BLaER1 treated with 17β-estradiol and CSF1 and Interleukin-3, amounts not matched to agents 10 nM and 100 nM (cell line): Measurements from ENCODE around the gene TRAIP.

ENCODE experiments used
- H3K27ac ChIP-seq, 11 experiments: shearing (Covaris generic); formaldehyde crosslinking; 2 replicates each; pipeline ENCODE4 v1.8.1; 2022
- H3K27me3 ChIP-seq, 11 experiments: shearing (Covaris generic); formaldehyde crosslinking; 2 replicates each; pipeline ENCODE4 v1.8.1; 2022
- H3K36me3 ChIP-seq, 11 experiments: shearing (Covaris generic); formaldehyde crosslinking; 2 replicates each; pipeline ENCODE4 v1.8.1; 2022
- H3K4me1 ChIP-seq, 10 experiments: shearing (Covaris generic); formaldehyde crosslinking; 2 replicates each; pipeline ENCODE4 v1.8.1; 2022
- H3K4me2 ChIP-seq, 11 experiments: shearing (Covaris generic); formaldehyde crosslinking; 2 replicates each; pipeline ENCODE4 v1.8.1; 2022
- H3K4me3 ChIP-seq, 10 experiments: shearing (Covaris generic); formaldehyde crosslinking; 2 replicates each; pipeline ENCODE4 v1.8.1; 2022
- H3K9ac ChIP-seq, 11 experiments: shearing (Covaris generic); formaldehyde crosslinking; 2 replicates each; pipeline ENCODE4 v1.8.1; 2022
- H3K9me3 ChIP-seq, 11 experiments: shearing (Covaris generic); formaldehyde crosslinking; replicated peaks in 1 of 11; 2 replicates each; pipeline ENCODE4 v1.8.1; 2022
- H4K20me1 ChIP-seq, 11 experiments: shearing (Covaris generic); formaldehyde crosslinking; 2 replicates each; pipeline ENCODE4 v1.8.1; 2022
- Cebpa-rat ChIP-seq, 11 experiments: shearing (Covaris generic); IDR thresholded peaks; 2 replicates each; pipeline ENCODE4 v1.8.1; 2022

Gene TRAIP

GRCh38 chr3:49868862-49869466 is 12.6 kb upstream of the TRAIP start:
- H3K27ac ChIP-seq = no peak overlapping the region
- H3K4me2 ChIP-seq = peak overlapping the region; percentile 89 to 98 (median 94)
- peaks cover 4 to 49% (median 31%) of the 10 kb centered on the region in 10 experiments; a peak in 19 of 20 replicates for H3K4me1 ChIP-seq
- H3K36me3 ChIP-seq = no peaks in the 10 kb centered on the region
- H3K9ac ChIP-seq = peak overlapping the region in 4 of 11 experiments; percentile 8 to 46 (median 42); a peak in 3 of 22 replicates
- peaks cover 28 to 38% (median 32%) of the 10 kb centered on the region in 11 experiments for H3K27me3 ChIP-seq
- peaks cover 0 to 63% (median 6%) of the 10 kb centered on the region in 11 experiments; a peak in 10 of 22 replicates for H4K20me1 ChIP-seq
- TF ChIP-seq Cebpa-rat (IDR thresholded peaks at IDR 0.05) = no peak
- peak overlapping the region; percentile 45 to 66 (median 55) for H3K4me3 ChIP-seq
- no peaks in the 10 kb centered on the region for H3K9me3 ChIP-seq

GRCh38 chr3:49867871-49868321 is 11.5 kb upstream of the TRAIP start:
- H3K4me3 ChIP-seq = no peak overlapping the region
- H3K4me1 ChIP-seq = peaks cover 3 to 42% (median 24%) of the 10 kb centered on the region in 10 experiments; a peak in 19 of 20 replicates
- H3K36me3 ChIP-seq = no peaks in the 10 kb centered on the region
- no peaks in the 10 kb centered on the region for H3K9me3 ChIP-seq
- H3K4me2 ChIP-seq = peak overlapping the region in 7 of 11 experiments; percentile 2 to 97 (median 94); a peak in 5 of 22 replicates
- no peak overlapping the region for H3K27ac ChIP-seq
- no peak for TF ChIP-seq Cebpa-rat (IDR thresholded peaks at IDR 0.05)
- peaks cover 0 to 64% (median 6%) of the 10 kb centered on the region in 11 experiments; a peak in 11 of 22 replicates for H4K20me1 ChIP-seq
- no peak overlapping the region for H3K9ac ChIP-seq
- peaks cover 28 to 38% (median 32%) of the 10 kb centered on the region in 11 experiments for H3K27me3 ChIP-seq

GRCh38 chr3:49867400-49867799 is 11.0 kb upstream of the TRAIP start:
- H3K4me3 ChIP-seq = no peak overlapping the region
- H3K4me2 ChIP-seq = 0 out of 22 replicates have a peak overlapping the region, but pooled peaks of 2 of the 11 experiments have one; percentile 92
- H4K20me1 ChIP-seq = peaks cover 0 to 64% (median 6%) of the 10 kb centered on the region in 11 experiments; a peak in 11 of 22 replicates
- no peak for TF ChIP-seq Cebpa-rat (IDR thresholded peaks at IDR 0.05)
- H3K9me3 ChIP-seq = no peaks in the 10 kb centered on the region
- H3K4me1 ChIP-seq = peaks cover 0 to 39% (median 22%) of the 10 kb centered on the region in 10 experiments; a peak in 18 of 20 replicates
- no peak overlapping the region for H3K27ac ChIP-seq
- no peaks in the 10 kb centered on the region for H3K36me3 ChIP-seq
- peaks cover 28 to 38% (median 32%) of the 10 kb centered on the region in 11 experiments for H3K27me3 ChIP-seq
- no peak overlapping the region for H3K9ac ChIP-seq

DNA sequence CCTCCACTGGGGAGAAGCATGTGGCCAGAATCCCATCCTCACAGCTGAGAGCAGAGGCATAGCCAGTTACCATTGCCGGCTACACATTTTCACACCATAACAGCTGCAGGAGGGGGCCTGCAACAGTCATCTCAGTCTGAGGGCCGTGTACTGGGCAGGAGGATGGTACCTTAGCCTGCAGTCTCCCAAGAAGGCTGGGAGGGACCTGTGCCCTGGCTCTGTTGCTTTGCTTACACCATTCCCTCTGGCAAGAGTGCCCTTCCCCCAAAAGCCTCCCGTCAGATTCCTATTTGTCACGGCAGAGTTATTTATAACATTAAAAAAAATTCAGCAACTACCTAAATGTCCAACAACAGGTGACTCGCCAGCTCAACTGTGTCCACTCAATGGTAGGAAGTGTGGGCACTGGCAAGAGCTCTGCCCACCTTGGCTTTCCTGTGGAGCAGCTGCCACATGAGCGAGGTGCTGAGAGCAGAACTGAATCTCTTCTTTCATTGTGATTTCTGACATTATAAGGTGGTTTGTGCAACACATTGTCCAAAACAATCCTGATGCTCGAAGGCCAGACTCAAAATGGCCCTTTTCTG is 8.9 kb upstream of the TRAIP start:
- Histone ChIP-seq H3K9ac (no peak overlapping the region), H3K4me3 (no peak overlapping the region), H3K4me1 (peaks cover 0 to 23% (median 17%) of the 10 kb centered on the region in 10 experiments; a peak in 18 of 20 replicates), H3K9me3 (no peaks in the 10 kb centered on the region), H4K20me1 (peaks cover 0 to 62% (median 6%) of the 10 kb centered on the region in 11 experiments; a peak in 11 of 22 replicates), H3K27ac (no peak overlapping the region), H3K4me2 (no peak overlapping the region), H3K27me3 (peaks cover 24 to 29% (median 26%) of the 10 kb centered on the region in 11 experiments), H3K36me3 (no peaks in the 10 kb centered on the region)
- no peak for TF ChIP-seq Cebpa-rat (IDR thresholded peaks at IDR 0.05)

- no peaks in the 10 kb centered on the region for H3K36me3 ChIP-seq
- peaks cover 0 to 17% (median 10%) of the 10 kb centered on the region in 10 experiments; a peak in 17 of 20 replicates for H3K4me1 ChIP-seq
- H3K4me3 ChIP-seq = no peak overlapping the region
- H4K20me1 ChIP-seq = peaks cover 0 to 54% (median 0%) of the 10 kb centered on the region in 11 experiments; a peak in 9 of 22 replicates
- no peak overlapping the region for H3K4me2 ChIP-seq
- no peak overlapping the region for H3K9ac ChIP-seq
- no peak for TF ChIP-seq Cebpa-rat (IDR thresholded peaks at IDR 0.05)
- no peaks in the 10 kb centered on the region for H3K9me3 ChIP-seq
- H3K27me3 ChIP-seq = peaks cover 16 to 21% (median 18%) of the 10 kb centered on the region in 11 experiments
- H3K27ac ChIP-seq = no peak overlapping the region
These were observed 8.1 kb upstream of the TRAIP start for GRCh38 chr3:49864505-49864904.

- Histone ChIP-seq H3K27ac (no peak overlapping the region), H3K4me2 (no peak overlapping the region), H3K36me3 (no peaks in the 10 kb centered on the region), H4K20me1 (peaks cover 0 to 9% (median 0%) of the 10 kb centered on the region in 11 experiments; a peak in 1 of 22 replicates), H3K27me3 (no peaks in the 10 kb centered on the region), H3K9ac (no peak overlapping the region), H3K4me1 (peaks cover 12 to 41% (median 37%) of the 10 kb centered on the region in 10 experiments), H3K9me3 (no peaks in the 10 kb centered on the region), H3K4me3 (no peak overlapping the region)
- no peak for TF ChIP-seq Cebpa-rat (IDR thresholded peaks at IDR 0.05)
These were observed 3.4 kb upstream of the TRAIP start for GRCh38 chr3:49859576-49860305.

DNA sequence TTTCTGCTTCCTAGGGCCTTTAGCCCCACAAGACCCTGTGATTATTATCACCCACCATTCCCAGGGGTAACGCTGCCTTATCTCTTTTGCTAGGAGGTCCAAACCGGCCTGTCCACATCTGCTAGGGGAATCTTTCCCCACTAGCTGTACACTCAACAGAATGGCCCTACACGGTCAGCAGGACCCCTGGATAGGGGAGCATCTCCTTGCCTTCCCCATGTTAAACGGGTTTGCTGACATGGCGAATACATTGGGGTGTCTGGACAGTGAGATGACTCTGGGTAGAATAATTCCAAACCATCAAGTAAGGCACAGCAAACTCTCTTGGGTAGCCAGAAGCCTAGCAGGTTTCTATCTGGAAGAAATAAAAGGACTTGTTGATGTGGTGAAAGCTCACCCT is 702 bp downstream of the TRAIP start:
- 0 out of 22 replicates have a peak, but pooled peaks cover 0 to 8% (median 0%) of the 10 kb centered on the region in 11 experiments for H4K20me1 ChIP-seq
- no peaks in the 10 kb centered on the region for H3K27me3 ChIP-seq
- peak overlapping the region; percentile 61 to 87 (median 78) for H3K4me3 ChIP-seq
- peaks cover 0 to 16% (median 3%) of the 10 kb centered on the region in 11 experiments; a peak in 3 of 22 replicates for H3K36me3 ChIP-seq
- H3K9me3 ChIP-seq = no peaks in the 10 kb centered on the region
- peak overlapping the region; percentile 70 to 84 (median 76); a peak in 21 of 22 replicates for H3K9ac ChIP-seq
- TF ChIP-seq Cebpa-rat (IDR thresholded peaks at IDR 0.05) = no peak
- H3K4me1 ChIP-seq = peaks cover 12 to 43% (median 39%) of the 10 kb centered on the region in 10 experiments
- H3K4me2 ChIP-seq = peak overlapping the region; percentile 86 to 100 (median 94)
- peak overlapping the region in 9 of 11 experiments; percentile 43 to 77 (median 66); a peak in 13 of 22 replicates for H3K27ac ChIP-seq

DNA sequence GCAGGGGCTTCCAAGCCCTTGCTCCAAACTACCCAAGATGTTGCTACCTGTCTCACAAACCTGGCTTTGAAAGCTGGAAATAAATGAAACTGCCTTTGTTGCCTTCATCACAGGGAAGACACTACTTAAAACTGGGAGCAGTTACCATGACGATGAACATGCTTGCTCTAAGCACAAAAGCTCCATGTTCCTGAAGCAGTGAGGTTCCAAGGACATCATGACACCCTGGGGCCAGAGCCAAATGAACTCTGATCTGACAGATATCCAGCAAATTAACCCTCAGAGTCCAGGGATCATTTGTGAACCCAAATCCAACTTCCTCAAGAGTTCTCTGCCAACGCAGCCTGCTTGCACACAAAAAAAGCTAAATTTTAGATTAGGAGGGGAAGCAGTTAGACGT is 10.7 kb downstream of the TRAIP start:
- H3K4me3 ChIP-seq = no peak overlapping the region
- H3K9ac ChIP-seq = no peak overlapping the region; a peak in 1 of 22 replicates
- no peak overlapping the region for H3K4me2 ChIP-seq
- H3K9me3 ChIP-seq = no peaks in the 10 kb centered on the region
- H4K20me1 ChIP-seq = peaks cover 0 to 16% (median 0%) of the 10 kb centered on the region in 11 experiments; a peak in 1 of 22 replicates
- H3K4me1 ChIP-seq = peaks cover under 1 to 14% (median 11%) of the 10 kb centered on the region in 10 experiments; a peak in 17 of 20 replicates
- peaks cover 17 to 82% (median 69%) of the 10 kb centered on the region in 11 experiments; a peak in 21 of 22 replicates for H3K36me3 ChIP-seq
- no peak overlapping the region for H3K27ac ChIP-seq
- no peak for TF ChIP-seq Cebpa-rat (IDR thresholded peaks at IDR 0.05)
- no peaks in the 10 kb centered on the region for H3K27me3 ChIP-seq
